Kidney (tissue), 14 donors: ENCODE results near the gene ATXN10. TPM values are rescaled to one million over a fixed set of nuclear protein-coding genes. Genes with fewer than 3 reads are reported as not detected.

ENCODE experiments used
- DNase-seq, 5 donors: peaks; one replicate each; pipeline ENCODE4 v3.0.0-alpha.2; 2013 to 2020
- FAIRE-seq: peaks from 2 replicates; lab custom pipeline; 2012; peaks lifted over from hg19 to GRCh38; lab: Jason Lieb, UNC
- H3K27ac ChIP-seq, 2 donors: one replicate each; pipeline ENCODE4 v1.7.0; 2013; ENCODE audit warnings: low read depth in 2 of 2, low read length in 2 of 2, inconsistent platforms in 1 of 2
- H3K27me3 ChIP-seq: one replicate; pipeline ENCODE4 v1.7.1; 2013; ENCODE audit warnings: low read length, inconsistent platforms; ENCODE audit not compliant: control insufficient read depth, insufficient read depth
- H3K36me3 ChIP-seq, 3 donors: one replicate each; pipeline versions ENCODE4 v1.7.0 to v1.7.1; 2013; ENCODE audit warnings: low read length in 3 of 3, control low read depth in 1 of 3, inconsistent platforms in 1 of 3; ENCODE audit not compliant: insufficient read depth in 3 of 3, control insufficient read depth in 2 of 3
- H3K4me1 ChIP-seq, 3 donors: one replicate each; pipeline versions ENCODE4 v1.7.0 to v1.7.1; 2013; ENCODE audit warnings: low read length in 3 of 3, inconsistent platforms in 1 of 3, low read depth in 1 of 3; ENCODE audit not compliant: control insufficient read depth in 2 of 3, insufficient read depth in 2 of 3
- H3K4me3 ChIP-seq, 3 donors: one replicate each; pipeline versions ENCODE4 v1.7.0 to v1.8.1; 2013; ENCODE audit warnings: low read length in 3 of 3, control low read depth in 1 of 3, inconsistent platforms in 1 of 3
- H3K9ac ChIP-seq, 3 donors: one replicate each; pipeline versions ENCODE4 v1.7.0 to v1.7.1; 2013; ENCODE audit warnings: low read length in 3 of 3, control low read depth in 1 of 3, inconsistent platforms in 1 of 3
- H3K9me3 ChIP-seq, 3 donors: one replicate each; pipeline versions ENCODE4 v1.7.0 to v1.7.1; 2013; ENCODE audit warnings: low read length in 3 of 3, control low read depth in 1 of 3, inconsistent platforms in 1 of 3; ENCODE audit not compliant: control insufficient read depth in 2 of 3, insufficient read depth in 1 of 3
- intact Hi-C: fragments of 100-400 bp; cut with DNase I; formaldehyde crosslinking; loops from one replicate; pipeline ENCODE4 v1.11.1; 2022
- polyA plus RNA-seq: library from polyadenylated mRNA; stranded (reverse); fragments of 350-450 nt; fragmentation: Illumina TruSeq; extraction: RNeasy Lipid Tissue Mini Kit (QIAGEN cat#74804); gene quantifications from one replicate; pipeline ENCODE4 v1.2.3, GENCODE V29; 2014; ENCODE audit warnings: low read depth, low replicate concordance; ENCODE audit not compliant: insufficient read depth
- total RNA-seq: library from RNA; stranded (reverse); fragmentation: NEBNext Ultra II Directional; extraction: Animal tissue kit (Norgen Biotek cat#: 25700); gene quantifications from one replicate; pipeline ENCODE4 v1.2.1, GENCODE V29; 2021
- TF ChIP-seq, protein P1 (sequence below): IDR thresholded peaks from 3 replicates; pipeline ENCODE4 v1.5.1; 2012; ENCODE audit warnings: mild to moderate bottlenecking, moderate library complexity, borderline replicate concordance; ENCODE audit not compliant: insufficient read depth; ENCODE audit errors: extremely low read depth
- donor health status: control.
- donor health status: control.
- donor health status: control.
- donor health status: control.
- donor health status: control.
- donor health status: DM: yes; HTN: yes; CAD: no.
- donor health status: Normal renal cell carcinoma (clear cell type).

ATXN10 gene
- total and polyA plus RNA-seq, 2 donors from 2014 or later = 121 to 142 TPM

DNA sequence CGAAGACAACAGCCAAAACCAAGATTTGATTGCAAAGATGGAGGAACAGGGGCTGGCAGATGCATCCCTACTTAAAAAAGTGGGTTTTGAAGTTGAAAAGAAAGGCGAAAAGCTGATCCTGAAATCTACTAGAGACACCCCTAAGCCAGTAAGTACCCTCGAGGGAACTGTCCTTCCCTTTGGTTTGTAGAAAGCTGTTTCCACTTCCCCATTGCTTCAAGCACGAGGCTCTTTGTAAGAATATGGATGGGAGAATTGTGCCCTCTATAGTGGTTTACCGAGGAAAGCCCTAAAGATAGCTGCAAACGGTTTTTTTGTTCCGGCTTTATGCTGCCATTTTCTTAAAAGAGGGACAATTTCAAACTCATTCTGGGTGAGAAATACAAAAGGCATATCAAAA lies 171.4 kb downstream of the ATXN10 start:
- peaks cover 0 to 5% (median 2%) of the 10 kb centered on the region in 3 donors for H3K36me3 ChIP-seq

DNA sequence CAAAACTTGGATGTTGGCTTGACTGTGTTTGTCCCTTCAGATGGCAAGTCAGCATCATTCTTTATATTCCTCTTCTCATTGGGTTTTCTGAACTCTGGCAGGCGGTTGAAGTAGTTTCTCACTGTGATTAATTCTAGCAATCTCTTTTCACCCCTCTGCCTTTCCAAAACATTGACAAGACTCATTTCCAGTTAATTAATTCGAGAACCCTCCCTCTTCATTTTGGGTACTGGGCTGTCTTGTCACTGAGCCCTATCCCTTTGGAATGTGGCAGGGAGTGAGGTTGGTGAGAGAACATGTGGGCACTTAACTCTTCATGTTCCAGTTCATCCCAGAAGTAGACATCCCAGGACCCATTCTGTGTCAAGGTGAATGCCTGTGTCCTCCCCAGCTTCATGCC lies 172.4 kb downstream of the ATXN10 start:
- Histone ChIP-seq H3K27me3 (no peaks in the 10 kb centered on the region), H3K9ac (no peak overlapping the region), H3K9me3 (no peaks in the 10 kb centered on the region), H3K27ac (no peak overlapping the region), H3K36me3 (peaks cover 0 to 5% (median 2%) of the 10 kb centered on the region in 3 donors), H3K4me1 (no peaks in the 10 kb centered on the region), H3K4me3 (no peak overlapping the region)
- TF ChIP-seq, protein P1, sequence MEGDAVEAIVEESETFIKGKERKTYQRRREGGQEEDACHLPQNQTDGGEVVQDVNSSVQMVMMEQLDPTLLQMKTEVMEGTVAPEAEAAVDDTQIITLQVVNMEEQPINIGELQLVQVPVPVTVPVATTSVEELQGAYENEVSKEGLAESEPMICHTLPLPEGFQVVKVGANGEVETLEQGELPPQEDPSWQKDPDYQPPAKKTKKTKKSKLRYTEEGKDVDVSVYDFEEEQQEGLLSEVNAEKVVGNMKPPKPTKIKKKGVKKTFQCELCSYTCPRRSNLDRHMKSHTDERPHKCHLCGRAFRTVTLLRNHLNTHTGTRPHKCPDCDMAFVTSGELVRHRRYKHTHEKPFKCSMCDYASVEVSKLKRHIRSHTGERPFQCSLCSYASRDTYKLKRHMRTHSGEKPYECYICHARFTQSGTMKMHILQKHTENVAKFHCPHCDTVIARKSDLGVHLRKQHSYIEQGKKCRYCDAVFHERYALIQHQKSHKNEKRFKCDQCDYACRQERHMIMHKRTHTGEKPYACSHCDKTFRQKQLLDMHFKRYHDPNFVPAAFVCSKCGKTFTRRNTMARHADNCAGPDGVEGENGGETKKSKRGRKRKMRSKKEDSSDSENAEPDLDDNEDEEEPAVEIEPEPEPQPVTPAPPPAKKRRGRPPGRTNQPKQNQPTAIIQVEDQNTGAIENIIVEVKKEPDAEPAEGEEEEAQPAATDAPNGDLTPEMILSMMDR = no peak
- peak in 2 of 5 donors; percentile 46 to 59 for DNase-seq
- no peak for FAIRE-seq
- intact Hi-C loops = no loop called here

More for the DNA sequence above, 171.4 kb downstream of the ATXN10 start:
- H3K27me3 ChIP-seq = no peaks in the 10 kb centered on the region
- H3K4me1 ChIP-seq = no peaks in the 10 kb centered on the region
- intact Hi-C loops = no loop called here
- H3K9ac ChIP-seq = no peak overlapping the region
- TF ChIP-seq, protein P1 = no peak
- no peak overlapping the region for H3K27ac ChIP-seq
- no peak overlapping the region for H3K4me3 ChIP-seq
- no peaks in the 10 kb centered on the region for H3K9me3 ChIP-seq
- DNase-seq (no peak), FAIRE-seq (no peak)

DNA sequence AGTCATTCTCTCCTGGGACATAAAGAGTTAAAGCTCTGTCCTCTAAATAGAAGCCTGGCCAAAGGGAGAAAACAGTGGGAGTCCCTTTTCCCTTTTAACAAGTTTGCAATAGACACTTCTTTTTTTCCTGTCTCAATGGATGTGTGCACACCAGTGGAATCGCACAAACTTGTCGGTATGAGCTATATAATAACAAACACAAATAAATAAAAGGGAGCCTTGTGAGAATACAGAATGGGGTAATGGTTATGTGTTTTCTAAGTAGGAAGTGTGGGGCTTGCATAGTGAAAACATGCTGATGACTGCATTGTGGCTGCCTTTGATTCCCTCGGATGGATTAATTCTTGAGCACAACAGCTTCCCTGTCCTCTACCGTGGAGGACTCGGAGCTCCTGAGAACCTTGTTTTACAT lies 173.4 kb downstream of the ATXN10 start:
- no peak for FAIRE-seq
- Histone ChIP-seq H3K4me1 (no peaks in the 10 kb centered on the region), H3K27ac (no peak overlapping the region), H3K4me3 (no peak overlapping the region), H3K9ac (no peak overlapping the region), H3K27me3 (no peaks in the 10 kb centered on the region), H3K9me3 (no peaks in the 10 kb centered on the region), H3K36me3 (peaks cover 0 to 5% (median 2%) of the 10 kb centered on the region in 3 donors)
- DNase-seq = peak in 2 of 5 donors; percentile 21 to 26
- intact Hi-C loops = no loop called here
- TF ChIP-seq, protein P1 = no peak

DNA sequence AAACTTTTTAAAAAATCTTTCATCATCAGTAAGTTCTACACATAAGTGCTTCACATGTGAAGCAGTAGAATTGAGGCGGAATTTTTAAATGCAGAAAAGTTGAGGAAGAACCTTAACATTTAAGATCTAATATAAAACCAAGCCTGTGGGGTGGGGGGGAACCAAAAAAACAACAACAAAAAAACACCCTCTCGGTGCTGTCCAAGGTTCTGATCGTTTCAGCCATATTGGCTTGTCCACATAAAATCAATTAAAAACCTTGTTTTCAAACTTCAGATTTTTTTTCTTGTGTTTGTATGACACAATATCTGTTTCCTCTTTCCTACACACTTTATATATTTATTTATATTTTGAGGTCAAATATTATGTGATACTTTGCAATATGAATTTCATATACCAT lies 175.3 kb downstream of the ATXN10 start:
- H3K27ac ChIP-seq = no peak overlapping the region
- H3K9me3 ChIP-seq = no peaks in the 10 kb centered on the region
- FAIRE-seq (no peak), DNase-seq (peak in 2 of 5 donors; percentile 19 to 46)
- H3K9ac ChIP-seq = no peak overlapping the region
- peaks cover 3 to 11% (median 3%) of the 10 kb centered on the region in 3 donors for H3K36me3 ChIP-seq
- no peaks in the 10 kb centered on the region for H3K4me1 ChIP-seq
- H3K4me3 ChIP-seq = no peak overlapping the region
- TF ChIP-seq, protein P1 = no peak
- H3K27me3 ChIP-seq = no peaks in the 10 kb centered on the region
- intact Hi-C loops = no loop called here
